ENCODE results near the gene C22orf39.

C22orf39 gene

GRCh38 chr22:19424186-19424500, 23.4 kb downstream of the C22orf39 start:
- DNase-seq, result no peak

- DNase-seq, result no peak
Measured at GRCh38 chr22:19422440-19423301, 24.8 kb downstream of the C22orf39 start.

- DNase-seq, result no peak
Measured at GRCh38 chr22:19420321-19420720, 27.2 kb downstream of the C22orf39 start.

GRCh38 chr22:19419464-19420178, 27.9 kb downstream of the C22orf39 start:
- no peak for DNase-seq

GRCh38 chr22:19419086-19419463, 28.4 kb downstream of the C22orf39 start:
- DNase-seq, result no peak

- no peak for DNase-seq
Measured at GRCh38 chr22:19412923-19413322, 34.6 kb downstream of the C22orf39 start.

- DNase-seq, result no peak
Measured at GRCh38 chr22:19412478-19412877, 35.0 kb downstream of the C22orf39 start.

- DNase-seq, result no peak
Measured at GRCh38 chr22:19411690-19412045, 35.8 kb downstream of the C22orf39 start.

GRCh38 chr22:19410941-19411689, 36.4 kb downstream of the C22orf39 start:
- DNase-seq, result no peak

- DNase-seq, result no peak
Measured at GRCh38 chr22:19407649-19408606, 39.6 kb downstream of the C22orf39 start.

GRCh38 chr22:19406846-19407245, 40.7 kb downstream of the C22orf39 start:
- no peak for DNase-seq

GRCh38 chr22:19406281-19406811, 41.2 kb downstream of the C22orf39 start:
- DNase-seq, result no peak

- DNase-seq, result no peak
Measured at GRCh38 chr22:19405652-19406051, 41.9 kb downstream of the C22orf39 start.

- DNase-seq, result no peak
Measured at GRCh38 chr22:19405133-19405532, 42.4 kb downstream of the C22orf39 start.

GRCh38 chr22:19404676-19405075, 42.8 kb downstream of the C22orf39 start:
- DNase-seq, result no peak

GRCh38 chr22:19402642-19403191, 44.8 kb downstream of the C22orf39 start:
- no peak for DNase-seq

- DNase-seq, result no peak
Measured at GRCh38 chr22:19401483-19401882, 46.0 kb downstream of the C22orf39 start.

- no peak for DNase-seq
Measured at GRCh38 chr22:19400881-19401280, 46.6 kb downstream of the C22orf39 start.

GRCh38 chr22:19398652-19399051, 48.9 kb downstream of the C22orf39 start:
- DNase-seq, result no peak

- no peak for DNase-seq
Measured at GRCh38 chr22:19398206-19398605, 49.3 kb downstream of the C22orf39 start.

GRCh38 chr22:19397734-19398104, 49.8 kb downstream of the C22orf39 start:
- DNase-seq, result no peak
